Liver (tissue), 3 donors: ENCODE measurements around the gene FBXL2.

Experiments
- CTCF ChIP-seq: fragments of 150-350 bp; IDR thresholded peaks from 2 replicates; pipeline ENCODE4 v1.5.1; 2017; ENCODE audit warnings: improper control_type of control experiment, low read depth, low read length; ENCODE audit not compliant: missing input control
- FOXA1 ChIP-seq: IDR thresholded peaks from 2 replicates; pipeline ENCODE4 v1.6.1; 2016; ENCODE audit warnings: antibody characterized with exemption
- GABPA ChIP-seq, 2 donors: IDR thresholded peaks in 1 of 2; conservative IDR thresholded peaks in 1 of 2; 2 replicates each; pipeline ENCODE4 v1.6.1; 2016; ENCODE audit warnings: antibody characterized with exemption in 2 of 2, mild to moderate bottlenecking in 1 of 2, moderate library complexity in 1 of 2
- JUND ChIP-seq, 2 donors: IDR thresholded peaks; 2 replicates each; pipeline ENCODE4 v1.6.1; 2016; ENCODE audit warnings: antibody characterized with exemption in 2 of 2
- MAX ChIP-seq: IDR thresholded peaks from 2 replicates; pipeline ENCODE4 v1.6.1; 2016; ENCODE audit warnings: antibody characterized with exemption
- RAD21 ChIP-seq, 2 donors: IDR thresholded peaks; 2 replicates each; pipeline ENCODE4 v1.6.1; 2016; ENCODE audit warnings: antibody characterized with exemption in 2 of 2, mild to moderate bottlenecking in 2 of 2
- REST ChIP-seq: IDR thresholded peaks from 2 replicates; pipeline ENCODE4 v1.6.1; 2016; ENCODE audit warnings: antibody characterized with exemption, mild to moderate bottlenecking
- SP1 ChIP-seq: IDR thresholded peaks from 2 replicates; pipeline ENCODE4 v1.6.1; 2018; ENCODE audit warnings: antibody characterized with exemption, mild to moderate bottlenecking
- YY1 ChIP-seq: IDR thresholded peaks from 2 replicates; pipeline ENCODE4 v1.6.1; 2016; ENCODE audit warnings: antibody characterized with exemption, mild to moderate bottlenecking
- donor health status: healthy.
- donor health status: healthy.

GRCh38 chr3:33417066-33417673, 139.9 kb downstream of the FBXL2 start:
- TF ChIP-seq CTCF: no peak
- TF ChIP-seq JUND (IDR thresholded peaks at IDR 0.05): no peak
- TF ChIP-seq GABPA (IDR thresholded peaks at IDR 0.05 in 1 of 2, conservative IDR thresholded peaks at IDR 0.05 in 1 of 2): no peak
- no peak for TF ChIP-seq SP1
- no peak for TF ChIP-seq YY1
- no peak for TF ChIP-seq REST
- no peak for TF ChIP-seq MAX
- TF ChIP-seq RAD21 (IDR thresholded peaks at IDR 0.05): no peak
- TF ChIP-seq FOXA1: no peak
